HG03139 (cell line): Measurements from ENCODE around the gene CDH18.

Experiments
- ATAC-seq: cut with Tn5 transposase; IDR thresholded peaks from one replicate; pipeline ENCODE4 v1.9.1; 2021; ENCODE audit not compliant: unreplicated experiment

Gene CDH18

DNA sequence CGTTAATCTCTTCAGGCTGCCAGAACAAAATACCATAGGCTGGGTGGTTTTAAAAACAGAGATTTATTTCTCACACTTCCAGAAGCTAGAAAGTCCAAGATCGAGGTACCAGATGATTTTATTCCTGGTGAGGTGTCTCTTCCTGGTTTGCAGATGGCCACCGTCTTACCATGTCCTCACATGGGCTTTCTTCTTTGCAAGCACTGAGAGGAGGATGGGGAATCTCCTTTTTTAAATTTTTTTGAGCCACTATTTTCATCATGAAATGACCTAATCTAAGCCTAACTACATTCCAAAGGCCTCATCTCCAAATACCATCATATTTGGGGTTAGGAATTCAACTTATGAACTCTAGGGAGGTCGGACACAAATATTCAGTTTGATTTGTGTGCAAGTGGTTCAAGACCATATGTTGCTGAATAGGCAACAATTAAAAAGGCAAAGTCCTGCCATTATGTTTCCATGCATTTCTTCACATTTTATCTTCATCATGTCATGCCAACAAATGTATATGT lies 371.2 kb downstream of the CDH18 start:
- ATAC-seq = no peak

- no peak for ATAC-seq
Measured at GRCh38 chr5:19615661-19616060, 372.3 kb downstream of the CDH18 start.

DNA sequence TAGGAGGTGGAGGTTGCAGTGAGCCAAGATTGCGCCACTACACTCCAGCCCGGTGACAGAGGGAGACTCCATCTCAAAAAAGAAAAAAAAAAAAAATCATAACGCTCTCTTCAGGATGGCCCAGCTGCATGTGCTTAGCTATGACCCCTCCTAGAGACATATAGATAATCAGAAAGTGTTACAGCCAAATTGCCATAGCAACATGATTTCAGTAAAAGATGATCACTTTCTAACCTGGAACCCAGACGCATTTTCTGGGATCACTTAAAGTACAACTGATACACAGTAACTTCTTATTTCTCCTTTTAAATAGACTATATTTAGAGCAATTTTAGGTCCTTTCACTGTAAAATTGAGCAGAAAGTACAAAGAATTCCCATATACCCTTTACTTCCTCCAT lies 372.9 kb downstream of the CDH18 start:
- no peak for ATAC-seq

DNA sequence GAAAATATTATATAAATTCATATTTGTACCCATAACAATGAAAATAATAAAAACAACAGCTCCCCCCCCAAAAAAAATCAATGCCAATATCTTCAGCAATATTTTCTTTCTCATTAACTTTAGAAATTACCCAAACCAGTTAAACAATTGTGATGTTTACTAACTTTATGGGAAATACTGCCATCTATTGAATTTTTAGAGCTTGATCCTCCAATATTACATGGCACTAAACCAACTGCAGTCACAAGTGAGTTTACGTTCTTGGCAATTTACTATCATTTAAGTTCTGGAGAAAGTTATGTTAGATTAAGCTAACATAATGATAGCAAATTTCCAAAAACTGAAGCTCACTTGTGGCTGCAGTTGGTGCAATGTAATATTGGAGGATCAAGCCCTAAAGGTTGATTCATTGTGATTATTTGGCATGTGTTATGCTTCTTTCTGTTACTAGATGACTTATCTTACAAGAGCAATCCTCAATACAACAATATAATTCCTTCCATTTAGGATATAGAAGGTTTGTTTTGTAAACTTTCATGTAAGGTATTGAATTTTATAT lies 379.5 kb downstream of the CDH18 start:
- no peak for ATAC-seq

GRCh38 chr5:19605846-19606407 lies 382.1 kb downstream of the CDH18 start:
- ATAC-seq = no peak

- no peak for ATAC-seq
Measured at GRCh38 chr5:19584131-19584530, 403.9 kb downstream of the CDH18 start.

DNA sequence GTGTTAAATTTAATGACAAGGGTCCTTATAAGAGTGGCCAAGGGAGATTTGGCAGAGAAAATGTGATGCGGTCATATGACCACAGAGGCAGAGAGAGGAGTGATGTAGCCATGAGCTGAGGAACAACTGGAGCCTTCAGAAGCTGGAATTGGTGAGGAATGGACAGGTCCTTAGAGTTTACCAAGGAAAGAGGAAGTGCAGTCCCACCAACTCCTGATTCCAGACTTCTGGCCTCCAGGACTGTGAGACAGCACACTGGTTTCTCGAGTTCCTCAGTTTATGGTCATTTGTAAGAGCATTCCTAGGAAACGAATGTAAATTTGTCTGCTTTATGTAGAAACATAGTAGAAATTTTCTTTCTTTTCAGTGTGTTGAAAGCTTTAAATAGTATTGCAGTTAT lies 410.1 kb downstream of the CDH18 start:
- ATAC-seq = no peak

DNA sequence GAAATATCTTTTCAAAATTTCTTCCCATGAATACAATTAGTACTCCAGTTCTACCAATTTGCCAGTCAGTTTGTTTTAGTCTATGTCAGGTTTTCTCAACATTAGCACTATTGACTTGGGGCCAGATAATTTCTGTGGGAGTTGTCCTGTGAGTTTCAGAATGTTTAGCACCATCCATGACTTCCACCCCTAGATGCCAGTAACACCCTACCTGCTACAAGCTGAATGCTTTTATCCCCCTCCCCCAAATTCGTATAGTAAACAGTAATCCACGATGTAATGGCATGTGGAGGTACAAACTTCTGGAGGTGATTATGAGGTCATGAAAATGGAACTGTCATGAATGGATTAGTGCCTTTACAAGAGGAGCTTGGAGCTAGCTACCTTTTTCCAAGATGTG lies 420.0 kb downstream of the CDH18 start:
- no peak for ATAC-seq

- no peak for ATAC-seq
Measured at GRCh38 chr5:19565466-19565865, 422.5 kb downstream of the CDH18 start.

DNA sequence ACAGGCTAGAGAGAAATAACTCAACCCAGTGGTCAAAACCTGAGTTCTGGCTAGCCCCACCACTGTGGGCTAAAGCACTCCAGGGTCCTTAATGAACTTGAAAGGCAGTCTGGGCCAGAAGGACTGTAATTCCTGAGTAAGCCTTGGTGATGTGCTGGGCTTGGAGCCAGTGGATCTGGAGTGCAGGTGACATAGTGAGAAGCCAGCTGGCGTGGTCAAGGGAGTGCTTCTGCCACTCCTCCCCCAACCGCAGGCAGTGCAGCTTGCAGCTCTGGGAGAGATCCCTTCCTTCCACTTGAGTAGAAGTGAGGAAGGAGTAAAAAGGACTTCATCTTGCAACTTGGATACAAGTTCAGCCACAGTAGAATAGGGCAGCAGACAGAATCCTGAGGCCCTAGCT lies 424.0 kb downstream of the CDH18 start:
- ATAC-seq = no peak

DNA sequence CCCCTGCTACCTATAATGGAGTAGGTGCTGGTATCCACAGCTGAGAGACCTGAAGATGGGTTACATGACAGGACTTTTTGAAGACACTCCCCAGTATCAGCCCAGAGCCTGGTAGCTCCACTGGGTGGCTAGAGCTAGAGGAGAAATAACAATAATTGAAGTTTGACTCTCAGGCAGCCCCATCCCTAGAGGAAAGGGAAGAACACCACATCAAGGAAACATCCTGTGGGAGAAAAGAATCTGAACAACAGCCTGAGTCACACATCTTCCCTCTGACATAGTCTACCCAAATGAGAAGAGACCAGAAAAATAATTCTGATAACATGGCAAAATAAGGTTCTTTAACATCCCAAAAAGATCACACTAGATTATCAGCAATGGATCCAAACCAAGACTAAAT lies 432.1 kb downstream of the CDH18 start:
- ATAC-seq = no peak

DNA sequence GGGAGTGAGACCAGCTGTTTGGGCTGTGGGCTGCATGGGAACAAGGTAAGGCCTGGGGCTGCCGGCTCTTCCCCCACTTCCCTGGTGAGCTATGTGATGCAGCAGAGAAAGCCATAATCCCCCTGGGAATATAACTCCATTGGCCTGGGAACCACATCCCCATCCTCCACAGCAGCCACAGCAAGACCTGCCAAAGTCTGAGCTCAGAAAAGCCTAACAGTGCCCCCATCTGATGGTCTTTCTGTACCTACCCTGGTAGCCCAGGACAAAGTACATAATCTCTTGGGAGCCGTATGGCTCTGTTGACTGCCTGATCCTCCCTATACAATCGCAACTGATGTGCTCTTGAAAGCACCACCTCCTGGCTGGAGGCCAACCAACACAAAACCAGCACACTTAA lies 432.6 kb downstream of the CDH18 start:
- ATAC-seq = no peak

DNA sequence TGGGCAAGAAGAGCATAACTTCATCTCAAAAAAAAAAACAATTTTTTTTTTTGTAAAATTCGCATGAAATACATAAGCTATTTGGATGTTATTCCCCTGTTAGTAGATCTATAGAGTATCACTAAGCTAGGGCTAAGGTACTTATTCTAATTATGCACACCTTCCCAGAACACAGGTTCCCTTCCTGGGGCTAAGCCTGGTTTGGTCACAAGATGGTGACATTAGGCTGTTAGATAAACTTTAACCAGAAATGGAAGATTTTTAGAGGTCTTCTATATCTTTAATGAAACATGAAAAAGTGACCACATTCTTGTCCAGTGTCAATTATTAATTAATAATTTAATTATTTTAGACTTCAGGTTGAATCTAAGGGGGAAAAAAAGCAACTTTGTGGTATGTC lies 433.5 kb downstream of the CDH18 start:
- ATAC-seq = no peak

- ATAC-seq = no peak
Measured at GRCh38 chr5:19547640-19548039, 440.4 kb downstream of the CDH18 start.

- no peak for ATAC-seq
Measured at GRCh38 chr5:19546521-19546920, 441.5 kb downstream of the CDH18 start.

- ATAC-seq = no peak
Measured at GRCh38 chr5:19538607-19539006, 449.4 kb downstream of the CDH18 start.

DNA sequence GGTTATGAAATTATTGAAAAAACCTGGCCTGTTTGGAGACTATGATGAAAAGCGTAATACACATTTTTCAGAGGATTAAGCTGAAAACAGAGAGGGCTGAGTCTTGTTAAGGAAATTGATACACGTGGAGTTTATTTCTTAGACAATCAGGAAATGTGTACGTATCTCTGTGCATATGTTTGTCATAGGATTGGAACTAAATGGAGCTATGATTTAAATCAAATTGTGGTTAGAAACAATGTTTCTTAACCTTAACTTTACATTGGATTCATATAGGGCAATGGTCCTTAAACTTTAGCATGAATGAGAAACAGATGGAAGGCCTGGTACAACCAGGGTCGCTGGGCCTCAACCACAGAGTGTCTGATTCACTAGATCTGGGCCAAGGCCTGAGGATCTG lies 451.6 kb downstream of the CDH18 start:
- ATAC-seq = no peak

DNA sequence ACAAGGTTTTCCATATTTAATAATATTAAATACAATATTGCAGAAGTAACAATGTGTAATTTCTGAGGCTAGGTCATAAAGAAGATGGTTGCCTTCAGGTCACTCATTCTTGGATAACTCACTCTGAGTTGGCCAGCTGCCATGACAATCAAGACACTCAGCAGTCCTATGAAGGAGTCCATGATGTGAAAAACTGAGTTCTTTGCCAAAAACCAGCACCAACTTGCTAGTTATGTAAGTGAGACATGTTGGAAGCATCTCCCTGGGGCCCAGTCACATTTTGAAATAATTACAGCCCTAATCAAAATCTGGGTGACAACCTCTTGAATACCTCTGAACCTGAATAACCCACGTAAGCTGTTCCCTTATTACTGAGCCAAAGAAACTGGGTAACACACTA lies 453.2 kb downstream of the CDH18 start:
- no peak for ATAC-seq

- ATAC-seq = no peak
Measured at GRCh38 chr5:19532936-19533335, 455.1 kb downstream of the CDH18 start.

DNA sequence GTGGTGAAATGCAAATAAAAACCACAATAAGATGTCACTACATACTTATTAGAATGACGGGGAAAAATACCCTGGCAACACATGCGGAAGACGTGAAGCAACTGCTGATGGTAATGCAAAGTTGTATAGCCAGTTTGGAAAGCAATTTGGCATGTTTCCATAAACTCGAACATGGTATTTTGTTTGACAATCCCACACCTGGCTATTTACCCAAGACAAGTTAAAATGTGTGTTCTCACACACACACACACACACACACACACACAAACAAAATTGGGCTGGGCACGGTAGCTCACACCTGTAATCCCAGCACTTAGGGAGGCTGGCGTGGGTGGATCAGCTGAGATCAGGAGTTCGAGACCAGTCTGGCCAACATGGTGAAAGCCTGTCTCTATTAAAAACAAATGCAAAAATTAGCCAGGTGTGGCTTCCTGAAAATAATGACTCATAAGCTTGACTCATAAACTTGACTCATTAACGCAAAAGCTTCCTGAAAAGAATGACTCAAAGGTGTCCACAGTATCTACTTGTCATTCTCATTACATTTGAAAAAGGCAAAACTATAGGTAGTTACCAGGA lies 456.5 kb downstream of the CDH18 start:
- ATAC-seq = no peak

DNA sequence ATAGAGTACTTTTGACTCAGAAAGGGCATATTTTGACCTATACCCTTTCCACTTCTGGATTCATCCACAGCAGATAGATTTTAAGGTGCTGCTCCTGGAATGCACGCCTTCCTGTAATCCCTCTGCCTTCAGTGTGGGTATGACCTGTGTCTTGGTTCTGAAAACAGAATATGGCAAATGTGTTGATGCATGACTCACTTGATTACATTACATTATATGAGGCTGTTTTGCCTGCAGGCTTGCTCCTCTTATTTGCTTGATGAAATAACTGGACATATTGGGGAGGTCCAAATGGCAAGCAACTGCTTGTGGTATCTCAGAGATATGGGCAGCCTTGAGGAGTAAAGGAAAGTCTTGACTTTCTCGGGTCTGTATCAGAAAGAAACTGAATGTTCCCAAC lies 468.6 kb downstream of the CDH18 start:
- ATAC-seq = no peak

GRCh38 chr5:19498852-19499251 lies 489.1 kb downstream of the CDH18 start:
- no peak for ATAC-seq
